GM23338 (cell line): ENCODE results near the gene TPM2. TPM values are rescaled to one million over a fixed set of nuclear protein-coding genes. Genes with fewer than 3 reads are reported as not detected.

ENCODE experiments used
- ATAC-seq: fragments of 200-7000 bp; cut with Tn5 transposase; 3 replicates; pipeline ENCODE4 v1.9.1; 2020
- DNase-seq: peaks from one replicate; pipeline ENCODE4 v3.0.0-alpha.2; 2015; ENCODE audit warnings: low spot score
- H2AFZ ChIP-seq: fragments of 200-600 bp; sonication (generic); 2 replicates; pipeline ENCODE4 v1.8.0; 2016; ENCODE audit warnings: antibody characterized with exemption, mild to moderate bottlenecking, moderate library complexity
- H3F3A ChIP-seq: fragments of 200-600 bp; sonication (generic); replicated peaks from 2 replicates; pipeline ENCODE4 v1.8.0; 2017; ENCODE audit warnings: antibody characterized with exemption, mixed run types, low read depth
- H3K27ac ChIP-seq: fragments of 200-600 bp; sonication (generic); 2 replicates; pipeline ENCODE4 v1.6.1; 2016; ENCODE audit warnings: low read depth
- H3K27me3 ChIP-seq: fragments of 200-600 bp; sonication (generic); 2 replicates; pipeline ENCODE4 v1.8.0; 2016; ENCODE audit warnings: mild to moderate bottlenecking, mixed run types, moderate library complexity; ENCODE audit not compliant: insufficient read depth
- H3K36me3 ChIP-seq: fragments of 200-600 bp; sonication (generic); 2 replicates; pipeline ENCODE4 v1.8.0; 2016; ENCODE audit warnings: mild to moderate bottlenecking; ENCODE audit not compliant: insufficient read depth
- H3K4me1 ChIP-seq: fragments of 200-600 bp; sonication (generic); 2 replicates; pipeline ENCODE4 v1.8.0; 2016; ENCODE audit warnings: mild to moderate bottlenecking, moderate library complexity; ENCODE audit not compliant: insufficient read depth
- H3K4me2 ChIP-seq: fragments of 200-600 bp; sonication (generic); 2 replicates; pipeline ENCODE4 v1.7.1; 2017; ENCODE audit warnings: mixed run types
- H3K4me3 ChIP-seq: fragments of 200-600 bp; sonication (generic); 2 replicates; pipeline ENCODE4 v1.6.1; 2016; ENCODE audit warnings: mixed run types
- H3K79me2 ChIP-seq: fragments of 200-600 bp; sonication (generic); replicated peaks from 2 replicates; pipeline ENCODE4 v1.8.0; 2017; ENCODE audit warnings: mild to moderate bottlenecking; ENCODE audit not compliant: insufficient read depth
- H3K9me2 ChIP-seq: fragments of 200-600 bp; sonication (generic); 2 replicates; pipeline ENCODE4 v1.8.0; 2017; ENCODE audit not compliant: insufficient read depth
- H4K20me1 ChIP-seq: fragments of 200-600 bp; sonication (generic); replicated peaks from 2 replicates; pipeline ENCODE4 v1.8.0; 2017; ENCODE audit warnings: mild to moderate bottlenecking; ENCODE audit not compliant: insufficient read depth
- H3K27ac Mint-ChIP-seq: 2 replicates; pipeline ENCODE4 v1.8.0; 2020; ENCODE audit warnings: inconsistent platforms, mild to moderate bottlenecking, moderate library complexity, mixed read lengths
- H3K27me3 Mint-ChIP-seq: 3 replicates; pipeline ENCODE4 v1.8.0; 2022; ENCODE audit warnings: low read depth, mild to moderate bottlenecking, moderate library complexity, mixed read lengths, inconsistent platforms; ENCODE audit not compliant: insufficient read depth, poor library complexity
- H3K36me3 Mint-ChIP-seq: 3 replicates; pipeline ENCODE4 v1.8.0; 2021; ENCODE audit warnings: low read depth, mild to moderate bottlenecking, inconsistent platforms, moderate library complexity, mixed read lengths
- H3K4me1 Mint-ChIP-seq: 3 replicates; pipeline ENCODE4 v1.8.0; 2020; ENCODE audit warnings: mild to moderate bottlenecking, inconsistent platforms, mixed read lengths
- H3K4me3 Mint-ChIP-seq: 3 replicates; pipeline ENCODE4 v1.8.0; 2021; ENCODE audit warnings: moderate library complexity, mild to moderate bottlenecking, inconsistent platforms, mixed read lengths
- H3K9me3 Mint-ChIP-seq: 3 replicates; pipeline ENCODE4 v1.8.0; 2020; ENCODE audit warnings: moderate library complexity, mild to moderate bottlenecking, inconsistent platforms, mixed read lengths
- CREB1 ChIP-seq: fragments of 250-450 bp; sonication (Bioruptor Pico); IDR thresholded peaks from 2 replicates; pipeline ENCODE4 v1.5.0; 2020; ENCODE audit warnings: low read depth, mild to moderate bottlenecking, moderate library complexity
- CTCF ChIP-seq, 2 experiments: fragments of 200-600 bp in 1 of 2; sonication (generic) in 1 of 2; conservative IDR thresholded peaks; 2 replicates each; pipeline versions ENCODE4 v1.5.1 to v1.6.1; 2016 to 2017; ENCODE audit warnings: antibody characterized with exemption in 2 of 2, low read depth in 2 of 2, mild to moderate bottlenecking in 2 of 2, moderate library complexity in 1 of 2
- ETS1 ChIP-seq: IDR thresholded peaks from 2 replicates; pipeline ENCODE4 v1.6.1; 2016; ENCODE audit warnings: antibody characterized with exemption
- EZH2 ChIP-seq: fragments of 200-600 bp; sonication (generic); IDR thresholded peaks from one replicate; pipeline ENCODE4 v1.8.0; 2017; ENCODE audit warnings: antibody characterized with exemption, mild to moderate bottlenecking, low read depth; ENCODE audit not compliant: unreplicated experiment
- POLR2AphosphoS5 ChIP-seq: IDR thresholded peaks from 2 replicates; pipeline ENCODE4 v1.6.1; 2016; ENCODE audit warnings: antibody characterized with exemption, low read depth
- REST ChIP-seq: IDR thresholded peaks from one replicate; pipeline ENCODE4 v1.6.1; 2018; ENCODE audit warnings: antibody characterized with exemption; ENCODE audit not compliant: unreplicated experiment
- STAT1 ChIP-seq: IDR thresholded peaks from one replicate; pipeline ENCODE4 v1.6.1; 2016; ENCODE audit warnings: antibody characterized with exemption; ENCODE audit not compliant: unreplicated experiment
- ZNF331 ChIP-seq: fragments of 250-450 bp; sonication (Bioruptor Pico); IDR thresholded peaks from 2 replicates; pipeline ENCODE4 v1.5.0; 2020; ENCODE audit warnings: low read depth, mild to moderate bottlenecking, moderate library complexity
- ZNF462 ChIP-seq: fragments of 250-450 bp; sonication (Bioruptor Pico); IDR thresholded peaks from 2 replicates; pipeline ENCODE4 v1.5.0; 2020; ENCODE audit warnings: mild to moderate bottlenecking, moderate library complexity
- polyA plus RNA-seq: library from polyadenylated mRNA; unstranded; fragments of >200 nt; fragmentation: Nextera tagmentation; extraction: Ambion mirVana; gene quantifications from 2 replicates; pipeline ENCODE4 v1.2.1, GENCODE V29; 2016
- total RNA-seq: library from RNA; depleted of rRNA; stranded (reverse); fragments of >200 nt; shearing (Covaris generic); gene quantifications from 2 replicates; pipeline ENCODE4 v1.2.3, GENCODE V29; 2014

Gene TPM2
- total and polyA plus RNA-seq, 2 experiments from 2014 or later, result 116 to 488 TPM

GRCh38 chr9:35669331-35670145 lies 20.2 kb downstream of the TPM2 start:
- no peak for TF ChIP-seq STAT1
- TF ChIP-seq ZNF331 (CRISPR knock-in tag), result no peak
- no peak for TF ChIP-seq ZNF462 (CRISPR knock-in tag)
- TF ChIP-seq POLR2AphosphoS5, result no peak
- no peak for TF ChIP-seq REST
- TF ChIP-seq EZH2, result no peak
- no peak for TF ChIP-seq CREB1 (CRISPR knock-in tag)
- TF ChIP-seq CTCF (conservative IDR thresholded peaks at IDR 0.05; ENCODE audit: low read depth in 2 of 2), result no peak
- no peak for TF ChIP-seq ETS1
- no peak overlapping the region for H3K4me3 Mint-ChIP-seq
- H3K27me3 Mint-ChIP-seq, result peaks cover 8% of the 10 kb centered on the region
- H3K9me3 Mint-ChIP-seq, result no peaks in the 10 kb centered on the region
- Histone ChIP-seq H3K79me2 (peaks cover under 1% of the 10 kb centered on the region; the same call in 1 of the 2 replicates), H3F3A (0 out of 2 replicates have a peak, but pooled peaks cover 3% of the 10 kb centered on the region), H2AFZ (no peak overlapping the region), H3K4me2 (no peak overlapping the region), H3K4me3 (no peak overlapping the region), H4K20me1 (no peaks in the 10 kb centered on the region), H3K36me3 (no peaks in the 10 kb centered on the region), H3K9me2 (peaks cover 12% of the 10 kb centered on the region), H3K27me3 (peaks cover 7% of the 10 kb centered on the region; the same call in 1 of the 2 replicates), H3K4me1 (peaks cover 5% of the 10 kb centered on the region), H3K27ac (no peak overlapping the region)
- H3K36me3 Mint-ChIP-seq, result no peaks in the 10 kb centered on the region
- no peak for ATAC-seq
- peaks cover 9% of the 10 kb centered on the region for H3K4me1 Mint-ChIP-seq
- H3K27ac Mint-ChIP-seq, result no peak overlapping the region
- no peak for DNase-seq
